NCI-H226 (cell line): ENCODE data around the gene BPTF.
A peak's percentile ranks its signal among the peaks of the same experiment; 100 is the strongest.
"Not testable (repeated sequence)": the region's sequence is repeated elsewhere in the genome, so short reads cannot be mapped to it uniquely, and the experiment has no call there.

Experiments used
- DNase-seq: peaks from one replicate; pipeline ENCODE4 v3.0.0-alpha.2; 2015

Gene BPTF

DNA sequence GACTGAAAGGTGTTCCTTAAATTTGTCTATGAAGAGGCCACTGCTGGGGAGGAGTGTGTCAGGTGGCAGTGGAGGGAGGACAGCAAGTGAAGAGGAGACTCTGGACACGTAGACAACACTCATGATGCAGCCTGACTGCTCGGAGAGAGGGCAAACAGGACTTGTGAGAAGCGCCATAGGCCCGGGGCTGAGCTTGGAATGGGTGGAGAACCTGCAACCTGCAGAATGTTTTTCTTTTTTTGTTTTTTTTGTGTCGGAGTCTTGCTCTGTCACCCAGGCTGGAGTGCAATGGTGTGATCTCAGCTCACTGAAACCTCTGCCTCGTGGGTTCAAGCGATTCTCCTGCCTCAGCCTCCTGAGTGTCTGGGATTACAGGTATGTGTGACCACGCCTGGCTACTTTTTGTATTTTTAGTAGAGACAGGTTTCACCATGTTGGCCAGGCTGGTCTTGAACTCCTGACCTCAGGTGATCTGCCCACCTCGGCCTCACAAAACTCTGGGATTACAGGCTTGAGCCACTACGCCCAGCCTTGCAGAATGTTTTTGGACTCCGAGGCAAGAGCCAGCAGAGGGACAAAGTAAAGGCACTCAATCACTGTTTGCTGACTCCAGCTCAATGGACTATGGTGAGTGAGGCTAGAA, 189.9 kb downstream of the BPTF start:
- no peak for DNase-seq

DNA sequence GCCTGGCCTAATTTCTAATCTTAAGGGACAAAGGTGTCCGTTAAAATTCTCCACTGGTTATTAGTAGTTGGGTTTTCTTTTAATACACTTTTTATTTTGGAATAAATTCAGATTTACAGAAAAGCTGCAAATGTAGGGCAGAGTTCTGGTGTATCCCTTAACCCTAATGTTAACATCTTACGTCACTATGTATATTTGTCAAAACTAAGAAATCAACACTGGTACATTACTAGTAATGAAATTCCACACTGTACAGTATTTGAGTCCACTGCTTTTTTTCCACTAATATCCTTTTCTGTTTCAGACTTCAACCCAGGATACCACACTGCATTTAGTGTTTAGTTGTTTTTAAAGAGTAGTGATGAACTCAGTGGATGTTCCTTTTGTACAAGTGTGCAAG, 191.5 kb downstream of the BPTF start:
- no peak for DNase-seq

DNA sequence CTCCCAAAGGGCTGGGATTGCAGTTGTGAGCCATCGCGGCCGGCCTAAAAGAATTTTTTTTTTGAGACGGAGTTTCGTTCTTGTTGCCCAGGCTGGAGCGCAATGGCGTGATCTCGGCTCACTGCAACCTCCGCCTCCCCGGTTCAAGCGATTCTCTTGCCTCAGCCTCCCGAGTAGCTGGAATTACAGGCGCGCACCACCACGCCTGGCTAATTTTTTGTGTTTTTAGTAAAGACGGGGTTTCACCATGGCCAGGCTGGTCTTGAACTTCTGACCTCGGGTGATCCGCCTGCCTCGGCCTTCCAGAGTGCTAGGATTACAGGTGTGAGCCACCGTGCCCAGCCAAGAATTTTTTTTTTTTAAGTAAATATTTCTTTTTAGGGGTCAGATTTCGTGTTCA, 193.2 kb downstream of the BPTF start:
- DNase-seq: not testable (repeated sequence)

DNA sequence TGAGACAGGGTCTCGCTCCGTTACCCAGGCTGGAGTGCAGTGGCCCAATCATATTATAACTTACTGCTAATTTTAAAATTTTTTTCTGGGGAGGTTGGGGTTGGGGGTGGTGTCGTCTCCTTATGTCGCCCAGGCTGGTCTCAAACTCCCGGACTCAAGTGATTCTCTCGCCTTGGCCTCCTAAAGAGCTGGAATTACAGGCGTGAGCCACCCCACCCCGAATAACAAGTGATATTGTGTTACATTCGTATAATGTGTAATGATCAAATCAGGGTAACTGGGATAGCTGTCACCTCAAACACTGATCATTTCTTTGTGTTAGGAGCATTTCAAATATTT, 194.0 kb downstream of the BPTF start:
- no peak for DNase-seq

DNA sequence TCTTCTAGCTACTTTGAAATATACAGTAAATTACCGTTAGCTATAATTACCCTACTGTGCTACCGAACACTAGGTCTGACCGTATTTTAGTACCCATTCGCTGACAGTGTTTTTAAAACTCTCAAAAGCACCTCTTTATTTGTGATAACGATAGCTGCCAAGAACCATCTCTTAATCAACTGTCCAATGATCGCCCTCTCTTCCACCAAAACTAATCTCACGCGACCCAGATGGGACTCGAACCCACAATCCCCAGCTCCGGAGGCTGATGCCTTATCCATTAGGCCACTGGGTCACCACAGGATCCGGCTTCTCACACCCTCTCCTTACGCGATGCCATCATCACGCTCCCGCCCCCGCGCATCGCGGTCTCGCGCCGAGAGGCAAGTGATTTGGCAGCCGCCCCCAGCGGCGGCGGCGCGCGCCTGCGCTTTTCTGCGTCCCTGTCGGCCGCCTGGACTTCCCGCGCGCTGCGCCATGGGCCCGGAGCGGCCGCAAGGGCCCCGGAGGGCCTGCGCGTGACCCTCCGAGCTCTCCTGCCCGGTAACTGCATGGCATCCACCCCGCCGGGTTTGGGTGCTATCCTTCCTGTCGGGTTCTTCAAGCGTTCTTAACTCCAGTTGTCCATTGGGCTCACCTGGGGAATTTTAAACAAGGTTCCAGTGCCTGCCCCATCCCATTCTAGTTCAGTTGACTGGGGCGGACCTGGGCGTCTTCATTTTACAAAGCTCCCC, 194.5 kb downstream of the BPTF start:
- peak; percentile 87 for DNase-seq

DNA sequence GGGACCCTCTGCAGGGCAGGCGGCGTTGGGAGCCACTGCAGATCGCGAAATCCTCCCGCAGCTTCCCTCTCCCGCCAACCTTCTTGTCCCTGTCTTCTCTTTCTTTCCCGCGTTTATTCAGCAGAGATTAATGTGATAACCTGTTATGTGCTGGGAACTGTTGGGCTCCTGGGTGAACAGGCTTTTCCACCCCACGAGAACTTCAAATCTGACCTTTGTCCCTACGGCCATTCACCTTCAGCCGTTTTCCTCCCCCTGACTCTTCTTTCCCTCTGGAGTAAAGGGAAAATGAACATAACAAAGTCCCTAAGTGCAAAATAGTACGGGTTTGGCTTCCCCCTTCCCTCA, 195.1 kb downstream of the BPTF start:
- DNase-seq: no peak

DNA sequence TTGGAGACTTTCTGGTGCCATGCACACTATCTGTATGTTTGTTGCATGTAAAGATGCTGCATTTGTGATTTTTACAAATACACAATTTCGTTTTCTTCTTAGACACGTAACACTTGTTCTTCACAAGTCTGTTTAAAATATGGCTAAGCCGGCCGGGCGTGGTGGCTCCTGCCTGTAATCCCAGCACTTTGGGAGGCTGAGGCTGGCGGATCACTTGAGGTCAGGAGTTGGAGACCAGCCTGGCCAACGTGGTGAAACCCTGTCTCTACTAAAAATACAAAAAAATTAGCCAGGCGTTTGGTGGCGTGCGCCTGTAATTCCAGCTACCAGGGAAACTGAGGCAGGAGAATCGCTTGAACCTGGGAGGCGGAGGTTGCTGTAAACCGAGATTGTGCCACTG, 195.5 kb downstream of the BPTF start:
- DNase-seq: not testable (repeated sequence)

DNA sequence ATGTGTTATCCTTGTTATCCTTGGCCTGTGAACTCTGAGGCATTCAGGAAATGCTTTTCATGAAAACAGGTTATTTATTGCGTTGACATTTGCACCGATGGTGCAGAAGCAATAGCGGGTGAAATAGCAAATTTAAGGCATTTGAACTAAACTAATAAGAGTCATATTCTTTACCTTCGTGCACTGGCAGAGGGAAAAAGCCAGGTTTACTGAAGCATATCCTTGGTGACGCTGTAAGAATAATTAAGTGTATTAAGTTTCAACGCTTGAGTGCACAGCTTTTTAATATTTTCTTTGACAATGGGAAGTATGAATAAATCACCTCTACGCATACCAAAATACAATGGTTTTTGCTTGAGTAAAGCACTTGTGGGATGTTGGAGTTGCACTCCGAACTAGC, 196.7 kb downstream of the BPTF start:
- no peak for DNase-seq

DNA sequence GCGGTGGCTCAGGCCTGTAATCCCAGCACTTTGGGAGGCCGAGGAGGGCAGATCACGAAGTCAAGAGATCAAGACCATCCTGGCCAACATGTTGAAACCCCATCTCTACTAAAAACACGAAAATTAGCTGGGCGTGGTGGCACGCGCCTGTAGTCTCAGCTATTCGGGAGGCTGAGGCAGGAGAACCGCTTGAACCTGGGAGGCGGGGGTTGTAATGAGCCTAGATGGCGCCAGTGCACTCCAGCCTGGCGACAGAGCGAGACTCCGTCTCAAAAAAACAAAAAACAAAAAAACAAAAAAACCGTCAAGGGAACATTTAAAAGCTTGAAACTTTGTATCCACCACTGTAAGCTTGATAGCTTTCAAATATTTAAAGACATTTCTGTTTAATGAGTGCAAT, 197.2 kb downstream of the BPTF start:
- DNase-seq: not testable (repeated sequence)

DNA sequence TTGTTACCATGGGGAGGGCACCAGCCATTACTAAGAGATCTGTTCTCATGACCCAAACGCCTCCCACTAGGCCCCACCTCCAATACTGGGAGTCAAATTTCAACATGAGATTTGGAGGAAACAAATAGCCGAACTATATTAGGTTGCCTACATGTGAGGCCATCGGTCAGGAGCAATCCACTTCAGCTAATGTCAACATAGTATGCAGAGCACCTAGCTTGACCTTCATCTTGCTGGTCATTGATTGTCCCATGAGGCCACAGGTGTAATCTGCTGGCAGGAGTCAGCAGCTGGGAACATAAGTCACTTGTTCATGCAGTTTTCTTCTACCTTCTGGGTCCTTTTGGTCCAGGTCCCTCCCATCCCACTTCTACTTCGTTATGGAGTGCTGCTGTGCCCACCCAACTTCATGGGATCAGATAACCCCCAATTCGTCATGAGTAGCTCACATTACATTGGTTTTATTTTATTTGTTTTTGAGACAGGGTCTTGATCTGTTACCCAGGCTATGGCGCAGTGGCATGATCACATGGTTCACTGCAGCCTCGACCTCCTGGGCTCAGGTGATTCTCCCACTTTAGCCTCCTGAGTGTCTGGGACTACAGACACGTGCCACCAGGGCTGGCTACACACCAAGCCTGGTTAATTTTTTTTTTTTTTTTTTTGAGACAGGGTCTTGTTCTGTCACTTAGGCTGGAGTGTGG, 204.4 kb downstream of the BPTF start:
- DNase-seq: no peak
